ENCODE data around the gene RCCD1. TPM values are rescaled to one million over a fixed set of nuclear protein-coding genes. Genes with fewer than 3 reads are reported as not detected.
"Not testable (repeated sequence)": the region's sequence is repeated elsewhere in the genome, so short reads cannot be mapped to it uniquely, and the experiment has no call there.

RCCD1 gene
- total RNA-seq, 1 donor from 2014 or later = 10.0 TPM

DNA sequence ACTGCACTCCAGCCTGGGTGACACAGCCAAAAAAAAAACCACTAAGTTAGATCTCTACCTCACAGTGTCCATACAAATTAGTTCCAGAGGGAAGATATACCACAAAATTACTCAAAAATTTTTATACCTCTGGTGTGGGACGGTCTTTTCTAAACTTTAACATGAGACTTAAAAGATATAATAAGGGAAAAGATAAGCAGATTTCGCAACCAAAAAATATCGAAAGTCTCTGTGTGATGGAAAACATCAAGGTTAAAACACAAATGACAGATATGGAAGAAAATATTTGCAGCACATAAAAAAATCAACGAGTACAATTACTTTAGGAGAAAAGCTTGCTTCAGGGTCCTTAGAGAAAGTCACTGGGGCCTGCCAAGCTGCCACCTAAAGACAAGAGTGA lies 32.8 kb upstream of the RCCD1 start:
- TF ChIP-seq, protein P1, sequence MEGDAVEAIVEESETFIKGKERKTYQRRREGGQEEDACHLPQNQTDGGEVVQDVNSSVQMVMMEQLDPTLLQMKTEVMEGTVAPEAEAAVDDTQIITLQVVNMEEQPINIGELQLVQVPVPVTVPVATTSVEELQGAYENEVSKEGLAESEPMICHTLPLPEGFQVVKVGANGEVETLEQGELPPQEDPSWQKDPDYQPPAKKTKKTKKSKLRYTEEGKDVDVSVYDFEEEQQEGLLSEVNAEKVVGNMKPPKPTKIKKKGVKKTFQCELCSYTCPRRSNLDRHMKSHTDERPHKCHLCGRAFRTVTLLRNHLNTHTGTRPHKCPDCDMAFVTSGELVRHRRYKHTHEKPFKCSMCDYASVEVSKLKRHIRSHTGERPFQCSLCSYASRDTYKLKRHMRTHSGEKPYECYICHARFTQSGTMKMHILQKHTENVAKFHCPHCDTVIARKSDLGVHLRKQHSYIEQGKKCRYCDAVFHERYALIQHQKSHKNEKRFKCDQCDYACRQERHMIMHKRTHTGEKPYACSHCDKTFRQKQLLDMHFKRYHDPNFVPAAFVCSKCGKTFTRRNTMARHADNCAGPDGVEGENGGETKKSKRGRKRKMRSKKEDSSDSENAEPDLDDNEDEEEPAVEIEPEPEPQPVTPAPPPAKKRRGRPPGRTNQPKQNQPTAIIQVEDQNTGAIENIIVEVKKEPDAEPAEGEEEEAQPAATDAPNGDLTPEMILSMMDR (IDR thresholded peaks at IDR 0.05) = no peak
- no peak for DNase-seq (ENCODE audit: low spot score in 2 of 2)
- Histone ChIP-seq H3K27ac (no peak overlapping the region), H3K36me3 (peaks cover 37 to 46% of the 10 kb centered on the region in 2 donors), H3K4me3 (no peak overlapping the region), H3K27me3 (no peaks in the 10 kb centered on the region), H3K4me1 (no peaks in the 10 kb centered on the region), H3K9me3 (no peaks in the 10 kb centered on the region)
- intact Hi-C loops (cut with DNase I) = no loop called here

DNA sequence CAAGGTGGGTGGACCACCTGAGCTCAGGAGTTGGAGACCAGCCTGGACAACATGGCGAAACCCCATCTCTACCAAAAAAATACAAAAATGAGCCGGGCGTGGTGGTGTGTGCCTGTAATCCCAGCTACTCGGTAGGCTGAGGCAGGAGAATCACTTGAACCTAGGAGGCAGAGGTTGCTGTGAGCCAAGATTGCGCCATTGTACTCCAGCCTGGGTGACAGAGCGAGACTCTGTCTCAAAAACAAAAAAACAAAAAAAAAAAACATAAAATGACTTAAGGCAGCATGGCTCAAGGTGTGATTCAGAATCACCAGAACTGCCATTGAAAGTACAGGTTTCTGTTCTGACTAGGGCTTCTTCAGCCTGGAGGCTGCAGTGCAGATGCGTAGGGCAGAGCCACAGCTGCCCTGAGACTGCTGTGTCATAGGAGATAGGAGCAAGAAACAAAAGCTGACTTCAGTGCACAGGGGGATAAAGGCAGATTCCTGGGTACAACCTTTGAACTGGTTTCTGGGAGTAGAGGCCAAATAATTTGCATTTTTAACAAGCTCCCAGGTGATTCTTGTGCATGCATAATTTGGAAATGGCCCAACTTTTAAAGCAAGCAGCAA lies 31.9 kb upstream of the RCCD1 start:
- peaks cover 27 to 40% of the 10 kb centered on the region in 2 donors for H3K36me3 ChIP-seq
- DNase-seq (ENCODE audit: low spot score in 2 of 2); H3K9me3 ChIP-seq; H3K4me3 ChIP-seq; intact Hi-C loops (cut with DNase I); H3K27ac ChIP-seq; H3K4me1 ChIP-seq; H3K27me3 ChIP-seq: not testable (repeated sequence)

DNA sequence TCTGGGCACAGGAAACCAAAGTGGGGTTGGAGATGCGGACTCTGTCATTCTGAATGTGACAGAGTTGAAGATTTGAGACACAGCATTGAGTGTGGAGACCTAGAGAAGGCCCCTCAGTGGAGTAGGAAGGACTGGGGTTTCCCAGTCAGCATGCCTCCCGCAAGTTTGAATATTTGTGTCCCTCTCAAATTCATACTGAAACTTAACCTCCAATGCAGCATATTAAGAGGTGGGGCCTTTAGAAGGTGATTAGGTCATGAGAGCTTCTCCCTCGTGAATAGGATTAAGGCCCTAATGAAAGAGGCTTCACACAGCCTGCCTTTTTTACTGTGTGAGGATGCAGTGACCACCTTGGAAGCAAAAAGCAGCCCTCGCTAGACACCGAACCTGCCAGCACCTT lies 30.3 kb upstream of the RCCD1 start:
- TF ChIP-seq, protein P1 (IDR thresholded peaks at IDR 0.05) = no peak
- no peaks in the 10 kb centered on the region for H3K9me3 ChIP-seq
- H3K27ac ChIP-seq = no peak overlapping the region
- H3K4me3 ChIP-seq = no peak overlapping the region
- no peak for DNase-seq (ENCODE audit: low spot score in 2 of 2)
- no peaks in the 10 kb centered on the region for H3K27me3 ChIP-seq
- H3K4me1 ChIP-seq = no peaks in the 10 kb centered on the region
- intact Hi-C loops (cut with DNase I) = no loop called here
- H3K36me3 ChIP-seq = peaks cover 19 to 24% of the 10 kb centered on the region in 2 donors

DNA sequence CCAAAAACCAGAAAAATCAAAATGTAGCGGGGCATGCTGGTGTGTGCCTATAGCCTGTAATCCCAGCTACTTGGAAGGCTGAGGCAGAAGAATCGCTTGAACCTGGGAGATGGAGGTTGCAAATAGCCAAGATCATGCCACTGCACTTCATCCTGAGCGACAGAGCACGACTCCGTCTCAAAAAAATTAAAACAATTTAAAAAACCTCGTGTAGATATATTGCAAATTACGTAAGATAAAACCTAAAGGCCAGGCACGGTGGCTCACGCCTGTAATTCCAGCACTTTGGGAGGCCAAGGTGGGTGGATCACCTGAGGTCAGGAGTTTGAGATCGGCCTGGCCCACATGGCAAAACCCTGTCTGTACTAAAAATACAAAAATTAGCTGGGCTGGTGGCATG lies 27.9 kb upstream of the RCCD1 start:
- DNase-seq (ENCODE audit: low spot score in 2 of 2); H3K27me3 ChIP-seq; H3K9me3 ChIP-seq; H3K4me3 ChIP-seq; intact Hi-C loops (cut with DNase I); H3K36me3 ChIP-seq; H3K27ac ChIP-seq: not testable (repeated sequence)
- H3K4me1 ChIP-seq = peaks cover 5 to 10% of the 10 kb centered on the region in 2 donors

DNA sequence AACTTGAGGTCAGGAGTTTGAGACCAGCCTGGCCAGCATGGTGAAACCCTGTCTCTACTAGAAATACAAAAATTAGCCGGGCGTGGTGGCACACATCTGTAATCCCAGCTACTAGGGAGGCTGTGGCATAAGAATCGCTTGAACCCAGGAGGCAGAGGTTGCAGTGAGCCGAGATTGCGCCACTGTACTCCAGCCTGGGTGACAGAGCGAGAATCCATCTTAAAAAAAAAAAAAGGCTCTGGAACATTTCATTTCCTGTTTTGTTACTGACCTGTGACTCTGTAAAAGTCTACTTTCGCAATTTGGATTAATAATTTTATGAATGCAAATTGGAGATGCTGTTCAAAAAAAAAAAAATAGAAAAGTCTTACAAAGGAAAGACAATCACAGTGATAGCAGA lies 26.6 kb upstream of the RCCD1 start:
- H3K27ac ChIP-seq; H3K4me3 ChIP-seq; H3K27me3 ChIP-seq; H3K36me3 ChIP-seq; intact Hi-C loops (cut with DNase I); H3K9me3 ChIP-seq; DNase-seq (ENCODE audit: low spot score in 2 of 2): not testable (repeated sequence)
- peaks cover 5 to 16% of the 10 kb centered on the region in 2 donors for H3K4me1 ChIP-seq

DNA sequence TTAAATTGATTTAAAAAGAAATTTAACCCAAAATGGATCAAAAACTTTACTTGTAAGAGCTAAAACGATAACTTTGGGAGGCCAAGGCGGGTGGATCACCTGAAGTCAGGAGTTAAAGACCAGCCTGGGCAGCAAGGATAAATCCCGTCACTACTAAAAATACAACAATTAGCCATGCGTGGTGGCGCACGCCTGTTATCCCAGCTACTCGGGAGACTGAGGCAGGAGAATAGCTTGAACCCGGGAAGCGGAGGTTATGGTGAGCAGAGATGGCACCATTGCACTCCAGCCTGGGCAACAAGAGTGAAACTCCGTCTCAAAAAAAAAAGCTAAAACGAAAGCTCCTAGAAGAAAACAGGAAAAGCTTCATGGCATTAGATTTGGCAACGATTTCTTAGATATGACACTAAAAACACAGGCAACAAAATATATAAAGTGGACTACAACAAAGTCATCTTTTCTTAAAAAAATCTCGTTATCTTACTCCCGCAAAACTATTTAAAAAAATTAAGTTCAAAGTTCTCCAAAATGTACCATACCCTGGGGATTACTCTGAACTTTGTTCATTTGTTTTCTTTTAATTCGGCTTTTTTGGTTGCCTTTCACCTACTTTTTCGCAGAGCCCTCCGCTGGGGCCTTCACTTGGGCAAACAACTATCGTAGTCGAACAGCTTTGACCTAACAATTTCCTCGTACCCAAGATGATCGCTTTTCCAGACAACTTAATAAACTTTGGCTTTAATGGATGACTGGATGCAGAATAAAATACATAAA lies 25.3 kb upstream of the RCCD1 start:
- H3K4me3 ChIP-seq = peak overlapping the region; percentile 56 to 61
- peak overlapping the region; percentile 84 to 88 for H3K27ac ChIP-seq
- H3K27me3 ChIP-seq = no peaks in the 10 kb centered on the region
- intact Hi-C loops (cut with DNase I) = loop anchor here (2.0 to 10.0 kb wide), 3 partner anchors 42 to 925 kb away; partner anchors contain the start of gene ZNF710
- no peaks in the 10 kb centered on the region for H3K36me3 ChIP-seq
- TF ChIP-seq, protein P1 (IDR thresholded peaks at IDR 0.05) = no peak
- DNase-seq (ENCODE audit: low spot score in 2 of 2) = no peak
- no peaks in the 10 kb centered on the region for H3K9me3 ChIP-seq
- peaks cover 5 to 20% of the 10 kb centered on the region in 2 donors for H3K4me1 ChIP-seq

DNA sequence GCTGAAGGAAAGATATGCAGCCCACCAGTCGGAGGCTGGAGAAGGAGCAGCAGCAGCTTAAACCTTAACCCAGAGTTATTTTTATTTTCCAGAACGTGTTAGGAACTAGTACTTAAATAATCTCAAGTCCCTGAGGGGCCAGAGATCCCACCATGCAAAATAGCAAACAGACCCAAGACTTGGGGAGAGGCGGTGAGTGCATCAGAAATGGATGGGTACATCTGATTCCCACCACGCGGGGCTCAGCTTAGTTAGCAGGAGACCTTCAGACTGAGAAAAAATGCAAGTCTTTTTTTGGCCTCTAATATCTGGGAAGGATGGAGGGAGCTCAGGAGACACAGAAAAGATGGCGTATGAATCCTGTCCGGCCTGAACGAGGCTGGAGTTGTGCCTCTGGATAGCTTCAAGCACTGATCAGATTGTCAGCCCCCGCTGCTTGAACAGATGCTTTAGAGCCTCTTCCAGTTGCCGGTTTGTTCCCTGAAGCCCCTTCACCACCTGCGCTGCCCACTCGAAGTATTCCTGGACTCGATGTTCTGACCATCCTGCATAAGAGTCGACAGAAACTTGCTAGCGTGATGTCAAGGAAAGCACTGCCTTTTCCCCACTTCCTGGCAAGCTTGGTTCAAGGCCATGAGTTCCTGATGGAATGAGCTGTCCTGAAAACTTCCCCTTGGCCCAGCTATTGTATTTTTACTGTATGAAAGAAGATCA lies 23.7 kb upstream of the RCCD1 start:
- TF ChIP-seq, protein P1 (IDR thresholded peaks at IDR 0.05) = no peak
- Histone ChIP-seq H3K9me3 (no peaks in the 10 kb centered on the region), H3K27ac (peak overlapping the region; percentile 84 to 88), H3K4me3 (peak overlapping the region; percentile 56 to 80), H3K4me1 (peaks cover 6 to 28% of the 10 kb centered on the region in 2 donors), H3K27me3 (no peaks in the 10 kb centered on the region), H3K36me3 (no peaks in the 10 kb centered on the region)
- intact Hi-C loops (cut with DNase I) = loop anchor here (2.0 to 10.0 kb wide), 3 partner anchors 44 to 926 kb away; partner anchors contain the start of gene ZNF710
- no peak for DNase-seq (ENCODE audit: low spot score in 2 of 2)

Measured in ascending aorta (tissue), 2 donors.